ENCODE measurements around the gene ZNF512B. TPM values are rescaled to one million over a fixed set of nuclear protein-coding genes. Genes with fewer than 3 reads are reported as not detected.
"Not testable (repeated sequence)": the region's sequence is repeated elsewhere in the genome, so short reads cannot be mapped to it uniquely, and the experiment has no call there.

The ZNF512B gene
- 5.2 and 6.9 TPM in 2 replicates for total RNA-seq

GRCh38 chr20:63969838-63970713, at the start of gene ZNF512B:
Gene ZNF512B (minus strand): TSS chr20:63969930. CDS start chr20:63967950, 1,980 bp downstream.
- H3K4me3 ChIP-seq (ENCODE audit: low read depth, low read length): peak within 1 kb of the TSS; percentile 72
- DNase-seq (ENCODE audit: low read depth): no peak
- TF ChIP-seq CTCF (conservative IDR thresholded peaks at IDR 0.05; ENCODE audit: low read depth, low read length): no peak

DNA sequence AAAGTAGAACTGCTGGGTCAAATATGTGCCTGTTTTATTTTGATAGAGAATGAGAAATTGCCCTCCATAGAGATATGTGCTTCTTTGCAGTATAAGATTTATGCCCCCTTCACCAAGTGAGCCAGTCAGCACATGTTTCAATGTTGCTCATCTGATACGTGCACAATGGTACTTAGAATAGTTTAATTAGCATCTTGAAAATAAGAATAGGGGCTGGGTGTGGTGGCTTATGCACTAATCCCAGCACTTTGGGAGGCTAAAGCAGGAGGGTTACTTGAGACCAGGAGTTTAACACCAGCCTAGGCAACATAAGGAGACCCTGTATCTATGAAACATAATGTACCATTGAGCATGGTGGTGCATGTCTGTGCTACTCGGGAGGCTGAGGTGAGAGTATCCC, 45.9 kb upstream of the ZNF512B start:
- DNase-seq (ENCODE audit: low read depth): no peak
- H3K4me3 ChIP-seq (ENCODE audit: low read depth, low read length): no peak overlapping the region
- TF ChIP-seq CTCF (conservative IDR thresholded peaks at IDR 0.05; ENCODE audit: low read depth, low read length): no peak

DNA sequence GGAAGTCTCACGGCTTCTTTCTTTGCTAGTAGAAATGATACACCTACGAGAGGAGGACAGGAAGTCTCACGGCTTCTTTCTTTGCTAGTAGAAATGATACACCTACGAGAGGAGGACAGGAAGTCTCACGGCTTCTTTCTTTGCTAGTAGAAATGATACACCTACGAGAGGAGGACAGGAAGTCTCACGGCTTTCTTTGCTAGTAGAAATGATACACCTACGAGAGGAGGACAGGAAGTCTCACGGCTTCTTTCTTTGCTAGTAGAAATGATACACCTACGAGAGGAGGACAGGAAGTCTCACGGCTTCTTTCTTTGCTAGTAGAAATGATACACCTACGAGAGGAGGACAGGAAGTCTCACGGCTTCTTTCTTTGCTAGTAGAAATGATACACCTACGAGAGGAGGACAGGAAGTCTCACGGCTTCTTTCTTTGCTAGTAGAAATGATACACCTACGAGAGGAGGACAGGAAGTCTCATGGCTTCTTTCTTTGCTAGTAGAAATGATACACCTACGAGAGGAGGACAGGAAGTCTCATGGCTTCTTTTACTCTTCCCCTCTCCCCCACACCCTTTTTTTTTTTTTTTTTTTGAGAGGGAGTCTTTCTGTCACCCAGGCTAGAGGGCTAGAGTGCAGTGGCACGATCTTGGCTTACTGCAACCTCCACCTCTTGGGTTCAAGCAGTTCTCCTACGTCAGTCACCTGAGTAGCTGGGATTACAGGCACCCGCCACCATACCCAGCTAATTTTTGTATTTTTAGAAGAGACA, 42.8 kb upstream of the ZNF512B start:
- not testable (repeated sequence) for H3K4me3 ChIP-seq (ENCODE audit: low read depth, low read length); DNase-seq (ENCODE audit: low read depth)

GRCh38 chr20:64011366-64011779, 41.6 kb upstream of the ZNF512B start:
- TF ChIP-seq CTCF (conservative IDR thresholded peaks at IDR 0.05; ENCODE audit: low read depth, low read length): no peak
- no peak overlapping the region for H3K4me3 ChIP-seq (ENCODE audit: low read depth, low read length)
- DNase-seq (ENCODE audit: low read depth): no peak

- DNase-seq (ENCODE audit: low read depth): no peak
- H3K4me3 ChIP-seq (ENCODE audit: low read depth, low read length): no peak overlapping the region
These were observed 41.0 kb upstream of the ZNF512B start for GRCh38 chr20:64010711-64011237.

GRCh38 chr20:64009811-64010387, 40.2 kb upstream of the ZNF512B start:
- no peak for TF ChIP-seq CTCF (conservative IDR thresholded peaks at IDR 0.05; ENCODE audit: low read depth, low read length)
- DNase-seq (ENCODE audit: low read depth): no peak
- H3K4me3 ChIP-seq (ENCODE audit: low read depth, low read length): no peak overlapping the region

More at GRCh38 chr20:64010711-64011237, 41.0 kb upstream of the ZNF512B start:
- TF ChIP-seq CTCF (conservative IDR thresholded peaks at IDR 0.05; ENCODE audit: low read depth, low read length): no peak

GRCh38 chr20:64006902-64007301, 37.2 kb upstream of the ZNF512B start:
- no peak for TF ChIP-seq CTCF (conservative IDR thresholded peaks at IDR 0.05; ENCODE audit: low read depth, low read length)
- H3K4me3 ChIP-seq (ENCODE audit: low read depth, low read length): no peak overlapping the region
- no peak for DNase-seq (ENCODE audit: low read depth)

Measured in epithelial cell of proximal tubule (primary cell).